22Rv1 (cell line): ENCODE measurements around the gene TEX13A.
"Not testable (repeated sequence)": the region's sequence is repeated elsewhere in the genome, so short reads cannot be mapped to it uniquely, and the experiment has no call there.

Experiments used
- H3K27ac ChIP-seq: fragments of 450-650 bp; 2 replicates; pipeline ENCODE4 v1.5.1; 2017
- ZFX ChIP-seq: fragments of 450-650 bp; IDR thresholded peaks from 2 replicates; pipeline ENCODE4 v1.6.1; 2017; ENCODE audit warnings: antibody characterized with exemption, borderline replicate concordance
- TF ChIP-seq, protein P1 (sequence below): fragments of 450-650 bp; IDR thresholded peaks from 2 replicates; pipeline ENCODE4 v1.5.1; 2017; ENCODE audit warnings: mild to moderate bottlenecking

The TEX13A gene

DNA sequence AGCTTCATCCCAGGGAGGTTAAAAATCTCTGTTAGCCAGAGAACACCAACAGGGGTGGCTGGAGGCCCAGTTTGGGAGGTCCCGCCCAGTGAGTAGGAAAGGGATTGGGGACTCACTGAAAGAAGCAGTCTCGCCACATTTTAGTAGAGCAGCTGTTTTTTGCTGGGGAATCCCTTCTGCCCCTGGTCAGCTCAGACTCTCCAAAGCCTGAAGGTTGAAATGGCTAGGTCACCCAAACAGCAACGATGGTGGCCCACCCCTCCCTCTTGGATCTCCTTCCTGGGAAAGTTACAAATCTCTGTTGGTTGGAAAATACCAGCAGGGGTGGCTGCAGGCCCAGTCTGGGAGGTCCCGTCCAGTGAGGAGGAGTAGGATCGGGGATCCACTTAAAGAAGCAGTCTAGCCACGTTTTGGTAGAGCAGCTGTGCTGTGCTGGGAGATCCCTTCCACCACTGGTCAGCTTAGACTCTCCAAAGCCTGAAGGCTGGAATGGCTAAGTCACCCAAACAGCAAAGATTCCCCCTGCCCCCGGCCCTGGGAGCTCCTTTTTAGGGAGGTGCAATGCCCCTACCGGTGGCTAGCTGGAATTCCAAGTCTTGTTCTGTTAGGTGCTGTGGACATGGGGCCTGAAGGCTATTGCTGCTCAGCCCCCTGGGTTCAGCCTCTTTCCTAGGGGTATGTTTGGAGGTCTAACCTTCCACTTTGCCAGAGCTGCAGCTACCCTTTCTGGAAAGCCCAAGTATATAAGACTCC lies 40.0 kb upstream of the TEX13A start:
- TF ChIP-seq ZFX: no peak
- TF ChIP-seq, protein P1, sequence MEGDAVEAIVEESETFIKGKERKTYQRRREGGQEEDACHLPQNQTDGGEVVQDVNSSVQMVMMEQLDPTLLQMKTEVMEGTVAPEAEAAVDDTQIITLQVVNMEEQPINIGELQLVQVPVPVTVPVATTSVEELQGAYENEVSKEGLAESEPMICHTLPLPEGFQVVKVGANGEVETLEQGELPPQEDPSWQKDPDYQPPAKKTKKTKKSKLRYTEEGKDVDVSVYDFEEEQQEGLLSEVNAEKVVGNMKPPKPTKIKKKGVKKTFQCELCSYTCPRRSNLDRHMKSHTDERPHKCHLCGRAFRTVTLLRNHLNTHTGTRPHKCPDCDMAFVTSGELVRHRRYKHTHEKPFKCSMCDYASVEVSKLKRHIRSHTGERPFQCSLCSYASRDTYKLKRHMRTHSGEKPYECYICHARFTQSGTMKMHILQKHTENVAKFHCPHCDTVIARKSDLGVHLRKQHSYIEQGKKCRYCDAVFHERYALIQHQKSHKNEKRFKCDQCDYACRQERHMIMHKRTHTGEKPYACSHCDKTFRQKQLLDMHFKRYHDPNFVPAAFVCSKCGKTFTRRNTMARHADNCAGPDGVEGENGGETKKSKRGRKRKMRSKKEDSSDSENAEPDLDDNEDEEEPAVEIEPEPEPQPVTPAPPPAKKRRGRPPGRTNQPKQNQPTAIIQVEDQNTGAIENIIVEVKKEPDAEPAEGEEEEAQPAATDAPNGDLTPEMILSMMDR: no peak; the same call in 1 of the 2 replicates
- H3K27ac ChIP-seq: no peak overlapping the region

DNA sequence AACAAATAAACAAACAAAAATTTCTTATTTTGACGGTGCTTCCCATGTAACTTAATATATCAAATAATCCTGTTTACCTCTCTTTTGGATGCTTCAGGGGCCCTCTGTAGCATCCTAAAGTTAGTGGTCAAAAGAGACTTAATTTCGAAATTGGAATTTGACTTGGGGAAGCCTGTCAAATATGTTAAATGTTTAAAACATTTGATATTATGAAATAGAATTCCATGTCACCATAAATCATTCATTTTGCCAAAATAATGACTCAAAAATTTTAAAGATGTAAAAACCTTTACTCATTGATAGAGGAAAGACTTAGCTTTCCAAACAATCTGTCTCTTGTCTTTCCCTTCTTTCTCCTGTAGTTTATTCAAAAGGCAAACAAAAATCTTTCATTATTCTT lies 20.6 kb upstream of the TEX13A start:
- TF ChIP-seq, protein P1: no peak
- TF ChIP-seq ZFX: no peak
- no peak overlapping the region for H3K27ac ChIP-seq

DNA sequence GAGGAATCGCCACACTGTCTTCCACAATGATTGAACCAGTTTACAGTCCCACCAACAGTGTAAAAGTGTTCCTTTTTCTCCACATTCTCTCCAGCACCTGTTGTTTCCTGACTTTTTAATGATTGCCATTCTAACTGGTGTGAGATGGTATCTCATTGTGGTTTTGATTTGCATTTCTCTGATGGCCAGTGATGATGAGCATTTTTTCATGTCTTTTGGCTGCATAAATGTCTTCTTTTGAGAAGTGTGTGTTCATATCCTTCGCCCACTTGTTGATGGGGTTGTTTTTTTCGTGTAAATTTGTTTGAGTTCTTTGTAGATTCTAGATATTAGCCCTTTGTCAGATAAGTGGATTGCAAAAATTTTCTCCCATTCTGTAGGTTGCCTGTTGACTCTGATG lies 16.9 kb upstream of the TEX13A start:
- H3K27ac ChIP-seq: not testable (repeated sequence)

DNA sequence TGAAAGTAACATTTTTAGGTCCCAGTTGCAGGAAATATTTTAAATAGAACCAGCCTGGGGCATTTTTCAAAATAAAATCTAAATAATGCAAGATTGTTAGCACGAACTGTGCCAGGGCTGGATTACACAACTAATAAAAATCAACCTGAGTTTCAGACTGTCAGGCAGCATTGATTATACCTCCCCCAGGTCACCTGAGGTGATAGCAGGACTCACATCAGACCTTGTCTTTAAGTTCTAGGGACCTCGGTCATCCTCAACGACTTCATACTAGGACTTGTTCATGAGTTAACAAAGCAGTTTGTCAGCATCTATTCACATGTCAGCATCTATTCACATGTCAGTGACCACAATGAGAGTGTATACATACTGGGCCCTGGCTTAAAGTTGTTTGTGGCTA lies 8.7 kb upstream of the TEX13A start:
- TF ChIP-seq, protein P1: no peak
- TF ChIP-seq ZFX: no peak
- H3K27ac ChIP-seq: no peak overlapping the region

DNA sequence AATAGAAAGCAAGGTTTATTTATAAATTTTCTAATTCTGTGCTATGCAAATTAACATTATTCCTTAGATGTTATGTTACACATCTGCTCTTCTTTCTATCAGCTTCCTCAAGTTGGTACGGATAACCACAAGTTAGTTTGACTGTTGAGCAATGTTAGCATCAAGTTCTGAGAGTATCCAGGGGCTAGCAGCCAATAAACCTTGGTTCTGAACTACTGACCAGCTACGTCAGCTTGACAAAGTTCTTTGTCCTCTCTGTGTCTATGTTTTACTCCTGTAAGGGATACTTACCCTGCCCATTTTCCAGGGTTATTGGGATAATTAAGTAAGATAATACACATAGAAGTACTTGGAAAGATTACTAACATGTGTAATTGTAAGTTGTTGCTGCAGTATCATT lies 8.1 kb upstream of the TEX13A start:
- no peak overlapping the region for H3K27ac ChIP-seq
- no peak for TF ChIP-seq ZFX
- TF ChIP-seq, protein P1: no peak

DNA sequence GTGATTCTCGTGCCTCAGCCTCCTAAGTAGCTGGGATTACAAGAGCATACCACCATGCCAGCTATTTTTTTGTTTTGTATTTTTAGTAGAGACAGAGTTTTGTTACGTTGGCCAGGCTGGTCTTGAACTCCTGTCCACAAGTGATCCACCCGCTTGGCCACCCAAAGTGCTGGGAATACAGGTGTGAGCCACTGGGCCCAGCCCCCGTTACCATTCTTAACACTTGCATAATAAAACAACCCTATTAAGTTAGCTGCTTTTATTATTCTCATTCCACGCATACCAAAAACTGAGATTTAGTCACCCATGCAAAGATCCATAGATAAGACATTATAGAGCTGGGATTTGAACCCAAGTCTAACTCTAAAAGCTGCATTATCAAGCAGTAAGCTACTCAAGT lies 6.0 kb upstream of the TEX13A start:
- TF ChIP-seq, protein P1: no peak
- TF ChIP-seq ZFX: no peak

DNA sequence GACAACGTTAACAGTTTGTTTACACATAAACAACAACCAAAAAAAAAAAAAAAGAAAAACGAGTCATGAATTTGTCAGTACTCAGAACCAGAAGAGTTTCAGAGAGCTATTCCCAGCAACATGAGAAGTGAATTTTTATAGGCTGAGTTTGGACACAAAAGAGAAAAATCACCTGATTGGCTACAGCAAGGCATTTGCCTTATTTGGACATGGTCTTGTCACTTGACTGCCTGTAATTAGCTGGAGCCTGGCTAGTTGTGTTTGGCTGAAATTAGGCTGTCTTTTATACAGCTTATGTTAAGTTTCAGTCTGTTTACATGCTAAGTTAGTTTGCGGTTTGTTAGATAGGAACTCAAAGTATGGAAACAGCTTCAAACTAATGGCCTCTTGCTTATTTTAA lies 880 bp upstream of the TEX13A start:
- no peak overlapping the region for H3K27ac ChIP-seq
- no peak for TF ChIP-seq ZFX
- TF ChIP-seq, protein P1: no peak

More for the DNA sequence above, 6.0 kb upstream of the TEX13A start:
- no peak overlapping the region for H3K27ac ChIP-seq
